ENCODE results near the gene TNIP2. TPM values are rescaled to one million over a fixed set of nuclear protein-coding genes. Genes with fewer than 3 reads are reported as not detected.

The TNIP2 gene
- total and polyA plus RNA-seq, 8 donors: 16.6 to 46.5 (median 20.0) TPM

GRCh38 chr4:2792711-2793585, 36.8 kb upstream of the TNIP2 start, which contains the start of gene SH3BP2:
Gene SH3BP2, plus strand, starts transcription at chr4:2793085. Its CDS starts 27,533 bp downstream, at chr4:2820618.
- Histone ChIP-seq H3K36me3 (peaks cover 0 to 15% of the 10 kb centered on the region in 2 donors), H3K27me3 (no peaks in the 10 kb centered on the region), H3K9me3 (no peaks in the 10 kb centered on the region), H3K4me3 (peak within 1 kb of the TSS; percentile 69 to 81), H3K4me1 (peaks cover 30 to 93% of the 10 kb centered on the region in 2 donors), H3K27ac (peak within 1 kb of the TSS; percentile 76 to 96)
- ATAC-seq (peak; percentile 73), DNase-seq (peak in 3 of 4 donors; percentile 79 to 98 (median 86))
- TF ChIP-seq, protein P1, sequence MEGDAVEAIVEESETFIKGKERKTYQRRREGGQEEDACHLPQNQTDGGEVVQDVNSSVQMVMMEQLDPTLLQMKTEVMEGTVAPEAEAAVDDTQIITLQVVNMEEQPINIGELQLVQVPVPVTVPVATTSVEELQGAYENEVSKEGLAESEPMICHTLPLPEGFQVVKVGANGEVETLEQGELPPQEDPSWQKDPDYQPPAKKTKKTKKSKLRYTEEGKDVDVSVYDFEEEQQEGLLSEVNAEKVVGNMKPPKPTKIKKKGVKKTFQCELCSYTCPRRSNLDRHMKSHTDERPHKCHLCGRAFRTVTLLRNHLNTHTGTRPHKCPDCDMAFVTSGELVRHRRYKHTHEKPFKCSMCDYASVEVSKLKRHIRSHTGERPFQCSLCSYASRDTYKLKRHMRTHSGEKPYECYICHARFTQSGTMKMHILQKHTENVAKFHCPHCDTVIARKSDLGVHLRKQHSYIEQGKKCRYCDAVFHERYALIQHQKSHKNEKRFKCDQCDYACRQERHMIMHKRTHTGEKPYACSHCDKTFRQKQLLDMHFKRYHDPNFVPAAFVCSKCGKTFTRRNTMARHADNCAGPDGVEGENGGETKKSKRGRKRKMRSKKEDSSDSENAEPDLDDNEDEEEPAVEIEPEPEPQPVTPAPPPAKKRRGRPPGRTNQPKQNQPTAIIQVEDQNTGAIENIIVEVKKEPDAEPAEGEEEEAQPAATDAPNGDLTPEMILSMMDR (IDR thresholded peaks at IDR 0.05): no peak
- intact Hi-C loops (cut with DNase I): no loop called here

GRCh38 chr4:2792396-2792710, 36.2 kb upstream of the TNIP2 start:
- DNase-seq (peak in 1 of 4 donors; percentile 36), ATAC-seq (no peak)
- Histone ChIP-seq H3K36me3 (peaks cover 0 to 10% of the 10 kb centered on the region in 2 donors), H3K27ac (peak overlapping the region in 1 of 2 donors; percentile 41), H3K9me3 (no peaks in the 10 kb centered on the region), H3K4me3 (no peak overlapping the region), H3K4me1 (peaks cover 24 to 93% of the 10 kb centered on the region in 2 donors), H3K27me3 (no peaks in the 10 kb centered on the region)
- intact Hi-C loops (cut with DNase I): no loop called here
- TF ChIP-seq, protein P1 (IDR thresholded peaks at IDR 0.05): no peak

- ATAC-seq: no peak
- peaks cover 0 to 4% of the 10 kb centered on the region in 2 donors for H3K36me3 ChIP-seq
- TF ChIP-seq, protein P1 (IDR thresholded peaks at IDR 0.05): no peak
- H3K27ac ChIP-seq: peak overlapping the region in 1 of 2 donors; percentile 41
- H3K9me3 ChIP-seq: no peaks in the 10 kb centered on the region
- no peaks in the 10 kb centered on the region for H3K27me3 ChIP-seq
- H3K4me1 ChIP-seq: peaks cover 22 to 93% of the 10 kb centered on the region in 2 donors
- DNase-seq: peak in 2 of 4 donors; percentile 33 to 60
- no peak overlapping the region for H3K4me3 ChIP-seq
- intact Hi-C loops (cut with DNase I): no loop called here
Measured at GRCh38 chr4:2791518-2792395, 35.6 kb upstream of the TNIP2 start.

GRCh38 chr4:2790583-2791517, 34.7 kb upstream of the TNIP2 start:
- peaks cover 20 to 93% of the 10 kb centered on the region in 2 donors for H3K4me1 ChIP-seq
- no peak for ATAC-seq
- no peaks in the 10 kb centered on the region for H3K36me3 ChIP-seq
- no peaks in the 10 kb centered on the region for H3K9me3 ChIP-seq
- TF ChIP-seq, protein P1 (IDR thresholded peaks at IDR 0.05): no peak
- H3K27me3 ChIP-seq: no peaks in the 10 kb centered on the region
- DNase-seq: peak in 2 of 4 donors; percentile 56 to 78
- H3K4me3 ChIP-seq: no peak overlapping the region
- intact Hi-C loops (cut with DNase I): no loop called here
- H3K27ac ChIP-seq: peak overlapping the region in 1 of 2 donors; percentile 41
